ENCODE results near the gene LCN15. TPM values are rescaled to one million over a fixed set of nuclear protein-coding genes. Genes with fewer than 3 reads are reported as not detected.

The LCN15 gene
- total and polyA plus RNA-seq, 2 of the 13 experiments (the other 11 are each of a cell fraction or from before 2014, with no cell fraction given) = 1.3 to 53.7 TPM

- TF ChIP-seq, protein P1, sequence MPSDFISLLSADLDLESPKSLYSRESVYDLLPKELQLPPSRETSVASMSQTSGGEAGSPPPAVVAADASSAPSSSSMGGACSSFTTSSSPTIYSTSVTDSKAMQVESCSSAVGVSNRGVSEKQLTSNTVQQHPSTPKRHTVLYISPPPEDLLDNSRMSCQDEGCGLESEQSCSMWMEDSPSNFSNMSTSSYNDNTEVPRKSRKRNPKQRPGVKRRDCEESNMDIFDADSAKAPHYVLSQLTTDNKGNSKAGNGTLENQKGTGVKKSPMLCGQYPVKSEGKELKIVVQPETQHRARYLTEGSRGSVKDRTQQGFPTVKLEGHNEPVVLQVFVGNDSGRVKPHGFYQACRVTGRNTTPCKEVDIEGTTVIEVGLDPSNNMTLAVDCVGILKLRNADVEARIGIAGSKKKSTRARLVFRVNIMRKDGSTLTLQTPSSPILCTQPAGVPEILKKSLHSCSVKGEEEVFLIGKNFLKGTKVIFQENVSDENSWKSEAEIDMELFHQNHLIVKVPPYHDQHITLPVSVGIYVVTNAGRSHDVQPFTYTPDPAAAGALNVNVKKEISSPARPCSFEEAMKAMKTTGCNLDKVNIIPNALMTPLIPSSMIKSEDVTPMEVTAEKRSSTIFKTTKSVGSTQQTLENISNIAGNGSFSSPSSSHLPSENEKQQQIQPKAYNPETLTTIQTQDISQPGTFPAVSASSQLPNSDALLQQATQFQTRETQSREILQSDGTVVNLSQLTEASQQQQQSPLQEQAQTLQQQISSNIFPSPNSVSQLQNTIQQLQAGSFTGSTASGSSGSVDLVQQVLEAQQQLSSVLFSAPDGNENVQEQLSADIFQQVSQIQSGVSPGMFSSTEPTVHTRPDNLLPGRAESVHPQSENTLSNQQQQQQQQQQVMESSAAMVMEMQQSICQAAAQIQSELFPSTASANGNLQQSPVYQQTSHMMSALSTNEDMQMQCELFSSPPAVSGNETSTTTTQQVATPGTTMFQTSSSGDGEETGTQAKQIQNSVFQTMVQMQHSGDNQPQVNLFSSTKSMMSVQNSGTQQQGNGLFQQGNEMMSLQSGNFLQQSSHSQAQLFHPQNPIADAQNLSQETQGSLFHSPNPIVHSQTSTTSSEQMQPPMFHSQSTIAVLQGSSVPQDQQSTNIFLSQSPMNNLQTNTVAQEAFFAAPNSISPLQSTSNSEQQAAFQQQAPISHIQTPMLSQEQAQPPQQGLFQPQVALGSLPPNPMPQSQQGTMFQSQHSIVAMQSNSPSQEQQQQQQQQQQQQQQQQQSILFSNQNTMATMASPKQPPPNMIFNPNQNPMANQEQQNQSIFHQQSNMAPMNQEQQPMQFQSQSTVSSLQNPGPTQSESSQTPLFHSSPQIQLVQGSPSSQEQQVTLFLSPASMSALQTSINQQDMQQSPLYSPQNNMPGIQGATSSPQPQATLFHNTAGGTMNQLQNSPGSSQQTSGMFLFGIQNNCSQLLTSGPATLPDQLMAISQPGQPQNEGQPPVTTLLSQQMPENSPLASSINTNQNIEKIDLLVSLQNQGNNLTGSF (CRISPR knock-in tag; IDR thresholded peaks at IDR 0.05) = no peak
- no peak for TF ChIP-seq KDM1A (CRISPR knock-in tag; IDR thresholded peaks at IDR 0.05)
- TF ChIP-seq ZNF235 (CRISPR knock-in tag; IDR thresholded peaks at IDR 0.05; ENCODE audit: borderline replicate concordance) = 0 out of 2 replicates have a peak, but pooled peaks have one; percentile 40
- TF ChIP-seq ZNF672 (CRISPR knock-in tag; IDR thresholded peaks at IDR 0.05) = no peak
- TF ChIP-seq THAP11 (CRISPR knock-in tag; IDR thresholded peaks at IDR 0.05) = no peak
Measured at GRCh38 chr9:136729144-136729543, 35.2 kb downstream of the LCN15 start (continued).

DNA sequence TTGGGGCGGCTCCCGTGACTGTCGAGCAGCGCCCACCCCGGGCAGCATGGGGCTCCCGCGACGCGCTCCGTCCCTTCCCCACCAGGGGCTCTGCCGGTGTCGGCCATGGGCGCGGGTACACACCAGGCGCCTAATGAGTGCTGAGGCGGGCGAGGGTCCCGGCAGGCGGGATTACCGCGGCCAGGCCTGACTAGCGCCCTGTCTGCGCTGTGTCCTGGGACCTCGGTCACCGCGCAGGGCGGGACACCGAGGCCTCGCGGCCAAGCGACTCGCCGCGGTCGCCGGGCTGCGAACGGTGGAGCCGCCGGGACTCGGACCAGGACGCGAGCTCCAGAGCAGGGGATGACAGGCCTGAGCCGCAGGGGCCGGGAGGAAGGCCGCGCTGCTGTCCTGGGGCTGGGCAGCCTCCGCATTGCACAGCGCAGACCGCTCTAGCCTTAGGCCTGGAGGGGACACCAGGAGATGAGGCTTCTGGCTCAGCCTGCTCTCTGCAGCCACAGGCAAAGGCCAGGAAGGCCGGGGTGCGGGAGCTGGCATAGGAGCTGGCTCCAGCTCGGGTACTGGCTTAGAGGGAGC is 35.7 kb downstream of the LCN15 start:
- POLR2A ChIA-PET = interaction anchor here (0.7 to 3.6 kb wide), 16 partner anchors 9 to 358 kb away, joined by 3 to 30 read pairs (median 3); partner anchors contain the start of genes LCN10 and PAXX
- in situ Hi-C loops (cut with HindIII; ENCODE audit: extremely low pct_ligation_motif_present, low pct_unique_long_range_greater_than_20kb) (no loop called here), intact Hi-C loops (cut with micrococcal nuclease; ENCODE audit: unreplicated experiment) (no loop called here)
- ATAC-seq = peak; percentile 68
- BruUV-seq (replicated peaks) = TSS peak; percentile 68
- Histone ChIP-seq H3K9me3 (ENCODE audit: low read length) (no peaks in the 10 kb centered on the region), H3K4me1 (ENCODE audit: insufficient read depth, low read length) (peaks cover 56% of the 10 kb centered on the region), H3K79me2 (ENCODE audit: insufficient read depth, low read length) (peaks cover 31% of the 10 kb centered on the region), H3K27me3 (ENCODE audit: control insufficient read depth in 1 of 2, insufficient read depth in 2 of 2, low read length in 2 of 2) (peaks cover 0 to 3% of the 10 kb centered on the region in 2 experiments; a peak in 1 of 5 replicates), H3K9ac (ENCODE audit: insufficient read depth, low read depth, low read length) (peak overlapping the region; percentile 90), H3K4me2 (ENCODE audit: low read depth, low read length) (peak overlapping the region; percentile 97), H3K4me3 (replicated peaks in 1 of 3; ENCODE audit: insufficient read depth in 1 of 3, low read depth in 2 of 3, low read length in 3 of 3) (peak overlapping the region; percentile 61 to 89 (median 89)), H3K36me3 (replicated peaks in 1 of 2; ENCODE audit: control insufficient read depth in 1 of 2, insufficient read depth in 2 of 2, low read length in 2 of 2) (peaks cover 9 to 19% of the 10 kb centered on the region in 2 experiments; a peak in 4 of 5 replicates), H4K20me1 (ENCODE audit: insufficient read depth, low read length) (peaks cover 41% of the 10 kb centered on the region), H3K27ac (ENCODE audit: extremely low read length, insufficient read depth, low read length) (peak overlapping the region; percentile 59), H2AFZ (ENCODE audit: low read length) (no peak overlapping the region)
- under 1% methylated on average over 34 of the region's 53 CpGs for WGBS (ENCODE audit: low lambda C conversion rate)
- FAIRE-seq = no peak
- CTCF ChIA-PET (ENCODE audit: low intra/inter-chr PET ratio, low total read pairs) = interaction anchor here (0.6 kb wide), 1 partner anchor 24 kb away, joined by 3 read pairs; no protein-coding TSS in a partner anchor
- DNase-seq (ENCODE audit: low spot score) = no peak
- peak; percentile 77; the same call in 1 of the 2 replicates for TF ChIP-seq ZNF552 (CRISPR knock-in tag; IDR thresholded peaks at IDR 0.05; ENCODE audit: borderline replicate concordance)
- 0 out of 2 replicates have a peak, but pooled peaks have one; percentile 31 for TF ChIP-seq ZNF546 (CRISPR knock-in tag; conservative IDR thresholded peaks at IDR 0.05)
- TF ChIP-seq, protein P2, sequence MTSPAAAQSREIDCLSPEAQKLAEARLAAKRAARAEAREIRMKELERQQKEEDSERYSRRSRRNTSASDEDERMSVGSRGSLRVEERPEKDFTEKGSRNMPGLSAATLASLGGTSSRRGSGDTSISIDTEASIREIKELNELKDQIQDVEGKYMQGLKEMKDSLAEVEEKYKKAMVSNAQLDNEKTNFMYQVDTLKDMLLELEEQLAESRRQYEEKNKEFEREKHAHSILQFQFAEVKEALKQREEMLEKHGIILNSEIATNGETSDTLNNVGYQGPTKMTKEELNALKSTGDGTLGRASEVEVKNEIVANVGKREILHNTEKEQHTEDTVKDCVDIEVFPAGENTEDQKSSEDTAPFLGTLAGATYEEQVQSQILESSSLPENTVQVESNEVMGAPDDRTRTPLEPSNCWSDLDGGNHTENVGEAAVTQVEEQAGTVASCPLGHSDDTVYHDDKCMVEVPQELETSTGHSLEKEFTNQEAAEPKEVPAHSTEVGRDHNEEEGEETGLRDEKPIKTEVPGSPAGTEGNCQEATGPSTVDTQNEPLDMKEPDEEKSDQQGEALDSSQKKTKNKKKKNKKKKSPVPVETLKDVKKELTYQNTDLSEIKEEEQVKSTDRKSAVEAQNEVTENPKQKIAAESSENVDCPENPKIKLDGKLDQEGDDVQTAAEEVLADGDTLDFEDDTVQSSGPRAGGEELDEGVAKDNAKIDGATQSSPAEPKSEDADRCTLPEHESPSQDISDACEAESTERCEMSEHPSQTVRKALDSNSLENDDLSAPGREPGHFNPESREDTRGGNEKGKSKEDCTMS (CRISPR knock-in tag; conservative IDR thresholded peaks at IDR 0.05) = no peak
- 0 out of 2 replicates have a peak, but pooled peaks have one; percentile 5 for TF ChIP-seq CHCHD3 (CRISPR knock-in tag; IDR thresholded peaks at IDR 0.05)
- peak; percentile 49 for TF ChIP-seq IKZF4 (CRISPR knock-in tag; IDR thresholded peaks at IDR 0.05; ENCODE audit: borderline replicate concordance, low read depth, not compliant biosample characterization)
- TF ChIP-seq, protein P3, sequence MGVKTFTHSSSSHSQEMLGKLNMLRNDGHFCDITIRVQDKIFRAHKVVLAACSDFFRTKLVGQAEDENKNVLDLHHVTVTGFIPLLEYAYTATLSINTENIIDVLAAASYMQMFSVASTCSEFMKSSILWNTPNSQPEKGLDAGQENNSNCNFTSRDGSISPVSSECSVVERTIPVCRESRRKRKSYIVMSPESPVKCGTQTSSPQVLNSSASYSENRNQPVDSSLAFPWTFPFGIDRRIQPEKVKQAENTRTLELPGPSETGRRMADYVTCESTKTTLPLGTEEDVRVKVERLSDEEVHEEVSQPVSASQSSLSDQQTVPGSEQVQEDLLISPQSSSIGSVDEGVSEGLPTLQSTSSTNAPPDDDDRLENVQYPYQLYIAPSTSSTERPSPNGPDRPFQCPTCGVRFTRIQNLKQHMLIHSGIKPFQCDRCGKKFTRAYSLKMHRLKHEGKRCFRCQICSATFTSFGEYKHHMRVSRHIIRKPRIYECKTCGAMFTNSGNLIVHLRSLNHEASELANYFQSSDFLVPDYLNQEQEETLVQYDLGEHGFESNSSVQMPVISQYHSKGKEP (CRISPR knock-in tag; IDR thresholded peaks at IDR 0.05) = no peak
- peak; percentile 66 for TF ChIP-seq SRSF1 (optimal IDR thresholded peaks at IDR 0.05; ENCODE audit: low read depth, low read length)
- no peak for TF ChIP-seq FOXO1 (CRISPR knock-in tag; IDR thresholded peaks at IDR 0.05)
